GM19025 (cell line): Measurements from ENCODE around the gene GGCX.
"Not testable (repeated sequence)": the region's sequence is repeated elsewhere in the genome, so short reads cannot be mapped to it uniquely, and the experiment has no call there.

Experiments
- ATAC-seq: cut with Tn5 transposase; IDR thresholded peaks from one replicate; pipeline ENCODE4 v1.9.1; 2021; ENCODE audit warnings: mild to moderate bottlenecking, low read depth, moderate library complexity; ENCODE audit not compliant: unreplicated experiment

GGCX gene

DNA sequence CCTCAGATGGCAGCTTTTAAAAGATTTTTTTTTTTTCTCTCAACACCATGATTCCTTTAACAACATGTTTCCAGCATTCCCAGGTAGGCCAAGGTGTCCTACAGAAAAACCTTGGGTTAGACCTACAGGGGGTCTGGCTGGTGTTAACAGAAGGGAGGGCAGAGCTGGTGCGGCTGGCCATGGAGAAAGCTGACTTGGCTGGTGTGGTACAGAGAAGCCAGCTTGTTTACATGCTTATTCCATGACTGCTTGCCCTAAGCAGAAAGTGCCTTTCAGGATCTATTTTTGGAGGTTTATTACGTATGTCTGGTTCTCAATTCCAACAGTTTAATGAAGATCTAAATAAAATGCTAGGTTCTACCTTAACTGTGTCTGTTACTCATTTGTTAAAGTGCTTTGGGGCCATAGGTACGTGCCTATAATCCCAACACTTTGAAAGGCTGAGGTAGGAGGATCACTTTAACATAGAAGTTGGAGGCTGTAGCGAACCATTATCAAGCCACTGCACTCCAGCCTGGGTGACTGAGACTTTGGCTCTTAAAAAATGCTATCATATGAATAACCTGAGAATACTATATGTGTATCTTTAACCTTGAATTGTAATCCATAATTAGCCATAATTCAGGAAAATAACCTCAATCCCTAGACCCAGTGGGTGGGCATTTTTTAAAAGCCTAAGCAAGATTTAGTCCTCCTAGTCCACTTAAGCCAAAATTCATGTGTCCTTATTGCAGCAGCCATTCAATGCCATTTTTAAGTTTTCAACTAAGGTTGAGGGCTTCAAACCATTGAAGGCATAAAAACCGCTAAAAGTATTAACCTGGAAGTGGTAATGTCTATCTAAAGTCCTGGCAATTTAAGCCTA lies 16.1 kb downstream of the GGCX start:
- not testable (repeated sequence) for ATAC-seq

DNA sequence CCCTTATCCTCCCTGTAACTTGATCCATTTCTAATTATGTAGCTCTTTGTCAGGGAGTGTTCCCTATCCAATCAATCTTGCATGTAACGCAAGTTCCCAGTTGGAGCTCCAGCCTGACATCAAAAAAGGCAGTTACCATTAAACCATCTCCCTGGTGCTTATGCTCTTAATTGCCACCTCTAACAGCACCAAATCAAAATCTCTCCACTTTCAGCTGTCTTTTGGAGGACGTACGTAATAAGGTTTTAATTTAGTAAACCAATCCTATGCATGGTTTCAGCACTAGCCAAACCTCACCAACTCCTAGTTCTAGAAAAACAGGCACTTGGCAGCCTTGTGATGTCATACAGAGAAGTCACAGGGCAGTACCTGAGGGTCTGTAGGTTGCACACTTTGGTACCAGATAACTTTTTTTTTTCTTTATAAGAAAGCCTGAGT lies 17.0 kb downstream of the GGCX start:
- not testable (repeated sequence) for ATAC-seq

- no peak for ATAC-seq
These were observed 18.5 kb downstream of the GGCX start for GRCh38 chr2:85542777-85543176.

DNA sequence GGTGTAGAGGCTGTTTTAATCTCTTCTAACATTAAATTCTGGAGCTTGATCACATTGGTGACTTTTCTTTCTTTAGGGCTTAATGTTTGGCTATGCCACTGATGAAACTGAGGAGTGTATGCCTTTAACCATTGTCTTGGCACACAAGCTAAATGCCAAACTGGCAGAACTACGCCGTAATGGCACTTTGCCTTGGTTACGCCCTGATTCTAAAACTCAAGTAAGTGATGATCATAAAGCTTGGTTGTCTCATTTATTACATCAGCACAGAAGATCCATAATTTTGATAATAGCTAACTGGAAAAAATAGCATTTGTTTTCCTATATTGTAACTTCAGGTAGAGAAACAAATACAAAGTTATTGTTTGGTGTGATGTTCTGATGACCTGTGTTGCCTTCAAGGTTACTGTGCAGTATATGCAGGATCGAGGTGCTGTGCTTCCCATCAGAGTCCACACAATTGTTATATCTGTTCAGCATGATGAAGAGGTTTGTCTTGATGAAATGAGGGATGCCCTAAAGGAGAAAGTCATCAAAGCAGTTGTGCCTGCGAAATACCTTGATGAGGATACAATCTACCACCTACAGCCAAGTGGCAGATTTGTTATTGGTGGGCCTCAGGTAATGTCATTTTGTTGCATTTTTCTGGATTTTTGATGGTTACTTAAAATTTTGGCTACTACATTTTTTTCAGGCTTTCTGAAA lies 19.4 kb downstream of the GGCX start:
- no peak for ATAC-seq

DNA sequence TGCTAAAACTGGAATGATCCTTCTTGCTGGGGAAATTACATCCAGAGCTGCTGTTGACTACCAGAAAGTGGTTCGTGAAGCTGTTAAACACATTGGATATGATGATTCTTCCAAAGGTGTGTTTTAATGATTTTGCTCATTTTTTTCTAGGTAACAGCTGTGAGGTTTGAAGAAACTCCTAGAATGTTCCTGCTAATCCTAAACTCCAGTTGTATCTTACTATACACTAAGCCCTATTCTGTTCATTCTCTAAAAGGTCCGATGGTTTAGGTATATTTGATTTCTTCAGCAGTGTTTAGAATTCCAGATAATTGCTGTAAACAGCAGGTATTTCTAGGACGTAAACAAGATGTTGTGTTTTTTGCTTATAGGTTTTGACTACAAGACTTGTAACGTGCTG lies 20.0 kb downstream of the GGCX start:
- no peak for ATAC-seq

- no peak for ATAC-seq
These were observed 21.1 kb downstream of the GGCX start for GRCh38 chr2:85540133-85540648.

DNA sequence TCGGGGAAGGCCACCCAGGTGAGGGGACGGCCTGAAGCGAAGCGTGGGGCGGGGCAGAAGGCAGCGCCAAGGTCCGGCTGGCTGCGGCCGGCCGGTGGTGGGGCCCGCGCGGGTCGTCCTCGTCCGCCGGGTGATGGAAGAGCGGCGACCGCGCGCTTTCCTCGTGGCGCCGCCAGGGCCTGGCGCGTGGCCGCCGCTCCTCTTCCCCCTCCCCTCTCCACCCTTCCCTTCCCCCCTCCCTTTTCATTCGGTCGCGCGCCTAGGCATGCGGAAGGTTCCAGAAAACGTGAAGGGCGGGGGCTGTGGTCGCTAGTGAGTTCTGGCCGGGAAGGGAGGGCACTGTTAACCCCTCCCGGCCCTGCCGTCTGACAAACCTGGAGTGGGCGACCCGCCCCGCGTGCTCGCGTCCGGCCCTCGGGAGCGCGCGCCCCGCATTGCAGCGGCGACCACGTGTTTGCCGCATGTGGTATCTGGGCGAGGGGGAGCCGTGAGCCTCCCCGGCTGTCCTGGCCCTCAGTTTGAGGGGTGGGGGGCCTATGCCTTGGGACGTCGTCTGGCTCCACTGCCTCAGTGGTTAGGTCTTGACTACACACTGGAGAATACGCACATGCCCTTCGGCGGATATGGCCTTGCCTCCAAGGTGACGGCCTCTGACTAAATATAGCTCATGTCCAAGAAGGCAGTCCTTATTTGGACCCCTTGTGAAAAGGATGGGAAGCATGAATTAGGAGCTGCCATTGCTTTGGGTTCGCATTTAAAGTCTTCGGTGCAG lies 21.7 kb downstream of the GGCX start:
- ATAC-seq = peak; percentile 30

- ATAC-seq = peak; percentile 69
These were observed 22.6 kb downstream of the GGCX start, which contains the start of gene MAT2A for GRCh38 chr2:85538507-85539360. MAT2A (plus strand) TSS chr2:85539168; CDS start chr2:85539288, 120 bp downstream.

- no peak for ATAC-seq
These were observed 23.4 kb downstream of the GGCX start for GRCh38 chr2:85537600-85538506.

GRCh38 chr2:85536479-85536878 lies 24.8 kb downstream of the GGCX start:
- no peak for ATAC-seq

DNA sequence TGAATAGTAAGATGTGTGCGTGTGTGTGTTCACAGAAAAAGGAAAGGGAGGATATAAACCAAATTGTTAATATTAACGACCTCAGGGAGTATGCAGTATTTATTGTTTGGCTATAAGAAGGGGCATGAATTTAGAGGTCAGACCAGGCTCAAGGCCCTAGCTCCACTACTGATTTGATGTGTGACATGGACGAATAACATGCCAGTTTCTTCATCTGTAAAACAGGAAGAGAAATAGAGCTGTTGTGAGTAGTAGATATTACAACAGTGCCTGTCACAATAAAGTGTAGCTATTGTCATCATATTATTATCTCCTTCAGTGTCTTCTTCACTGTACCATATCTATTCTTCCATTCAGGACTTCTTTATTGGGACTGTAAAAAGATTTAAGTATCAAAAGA lies 26.4 kb downstream of the GGCX start:
- no peak for ATAC-seq

DNA sequence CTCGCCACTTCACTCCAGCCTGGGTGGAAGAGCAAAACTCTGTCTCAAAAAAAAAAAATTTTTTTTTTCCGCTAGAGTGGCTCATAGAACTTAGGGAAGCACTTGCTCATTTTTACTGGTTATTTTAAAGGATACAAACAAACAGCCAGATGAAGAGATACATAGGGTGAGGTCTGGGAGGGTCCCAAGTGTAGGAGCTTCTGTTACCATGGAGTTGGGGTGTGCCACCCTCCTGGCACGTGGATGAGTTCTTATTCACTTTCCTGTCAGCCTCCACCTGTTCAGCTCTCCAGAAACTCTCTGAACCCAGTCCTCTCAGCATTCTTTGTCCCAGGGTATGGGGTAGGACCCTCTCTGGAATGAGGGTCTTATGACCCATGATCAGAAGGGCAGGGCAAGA lies 27.2 kb downstream of the GGCX start:
- no peak for ATAC-seq

- ATAC-seq = no peak
These were observed 29.7 kb downstream of the GGCX start for GRCh38 chr2:85531589-85531988.

DNA sequence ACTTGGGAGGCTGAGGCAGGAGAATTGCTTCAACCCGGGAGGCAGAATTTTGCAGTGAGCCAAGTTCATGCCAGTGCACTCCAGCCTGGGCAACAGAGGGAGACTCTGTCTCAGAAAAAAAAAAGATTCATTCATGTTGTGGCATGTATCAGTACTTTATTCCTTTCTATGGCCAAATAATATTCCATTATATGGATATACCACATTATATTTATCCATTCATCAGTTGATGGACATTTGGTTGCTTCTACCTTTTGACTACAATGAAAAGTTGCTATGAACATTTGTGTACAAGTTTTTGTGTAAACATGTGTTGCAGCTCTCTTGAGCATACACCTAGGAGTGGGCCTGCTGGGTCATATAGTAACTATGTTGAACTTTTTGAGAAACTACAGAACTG lies 31.5 kb downstream of the GGCX start:
- ATAC-seq = no peak

- no peak for ATAC-seq
These were observed 32.9 kb downstream of the GGCX start for GRCh38 chr2:85528355-85528754.

- ATAC-seq = no peak
These were observed 33.5 kb downstream of the GGCX start for GRCh38 chr2:85527787-85528186.

GRCh38 chr2:85525567-85525966 lies 35.7 kb downstream of the GGCX start:
- ATAC-seq = no peak

GRCh38 chr2:85525029-85525428 lies 36.3 kb downstream of the GGCX start:
- ATAC-seq = no peak
